HG03196 (cell line): ENCODE measurements around the gene TMCO5A.
"Not testable (repeated sequence)": the region's sequence is repeated elsewhere in the genome, so short reads cannot be mapped to it uniquely, and the experiment has no call there.

ENCODE experiments used
- ATAC-seq: cut with Tn5 transposase; IDR thresholded peaks from one replicate; pipeline ENCODE4 v1.9.1; 2021; ENCODE audit not compliant: unreplicated experiment

Gene TMCO5A

GRCh38 chr15:37934340-37934739, at the start of gene TMCO5A:
TMCO5A (plus strand) TSS chr15:37934640; CDS start chr15:37936324, 1,684 bp downstream.
- no peak for ATAC-seq

DNA sequence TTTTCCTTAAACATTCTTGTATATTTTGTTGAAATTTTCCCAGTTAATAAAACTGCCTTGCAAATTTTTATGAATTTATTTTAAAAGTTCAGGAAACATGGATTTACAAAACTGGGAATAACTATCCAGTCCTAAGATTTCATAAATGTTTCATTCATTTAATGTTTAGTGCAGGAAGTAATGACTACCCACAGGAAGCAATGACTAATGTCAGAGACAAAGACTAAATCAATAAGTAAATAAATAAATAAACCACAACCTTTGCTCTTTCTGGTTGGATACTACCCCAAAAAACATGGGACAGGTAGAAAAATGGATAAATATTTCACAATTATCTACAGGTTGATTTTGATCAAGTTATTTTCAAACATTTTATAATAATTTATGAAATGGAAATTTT, 48.8 kb upstream of the TMCO5A start:
- ATAC-seq, result no peak

GRCh38 chr15:37888356-37888755, 46.1 kb upstream of the TMCO5A start:
- ATAC-seq, result no peak

- no peak for ATAC-seq
These were observed 42.6 kb upstream of the TMCO5A start for GRCh38 chr15:37891766-37892368.

GRCh38 chr15:37893309-37893708, 41.1 kb upstream of the TMCO5A start:
- no peak for ATAC-seq

DNA sequence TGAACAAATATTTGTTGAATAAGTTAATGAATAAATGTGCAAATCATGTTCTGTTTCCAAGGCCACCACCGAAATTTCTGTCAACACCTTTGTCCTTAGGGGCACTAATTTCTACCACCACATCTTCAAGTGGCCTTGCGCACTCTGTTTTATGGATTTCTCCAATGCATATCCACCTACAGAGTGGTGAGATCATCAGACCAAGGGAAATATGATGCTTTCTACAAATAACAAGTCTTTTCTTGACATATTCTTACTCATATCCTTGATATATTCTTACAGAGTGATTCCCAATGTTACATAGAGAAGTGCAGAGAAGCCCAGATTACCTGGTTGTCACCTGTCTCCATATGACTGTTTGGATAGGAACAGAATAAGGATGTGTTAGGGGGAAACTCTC, 36.1 kb upstream of the TMCO5A start:
- no peak for ATAC-seq

DNA sequence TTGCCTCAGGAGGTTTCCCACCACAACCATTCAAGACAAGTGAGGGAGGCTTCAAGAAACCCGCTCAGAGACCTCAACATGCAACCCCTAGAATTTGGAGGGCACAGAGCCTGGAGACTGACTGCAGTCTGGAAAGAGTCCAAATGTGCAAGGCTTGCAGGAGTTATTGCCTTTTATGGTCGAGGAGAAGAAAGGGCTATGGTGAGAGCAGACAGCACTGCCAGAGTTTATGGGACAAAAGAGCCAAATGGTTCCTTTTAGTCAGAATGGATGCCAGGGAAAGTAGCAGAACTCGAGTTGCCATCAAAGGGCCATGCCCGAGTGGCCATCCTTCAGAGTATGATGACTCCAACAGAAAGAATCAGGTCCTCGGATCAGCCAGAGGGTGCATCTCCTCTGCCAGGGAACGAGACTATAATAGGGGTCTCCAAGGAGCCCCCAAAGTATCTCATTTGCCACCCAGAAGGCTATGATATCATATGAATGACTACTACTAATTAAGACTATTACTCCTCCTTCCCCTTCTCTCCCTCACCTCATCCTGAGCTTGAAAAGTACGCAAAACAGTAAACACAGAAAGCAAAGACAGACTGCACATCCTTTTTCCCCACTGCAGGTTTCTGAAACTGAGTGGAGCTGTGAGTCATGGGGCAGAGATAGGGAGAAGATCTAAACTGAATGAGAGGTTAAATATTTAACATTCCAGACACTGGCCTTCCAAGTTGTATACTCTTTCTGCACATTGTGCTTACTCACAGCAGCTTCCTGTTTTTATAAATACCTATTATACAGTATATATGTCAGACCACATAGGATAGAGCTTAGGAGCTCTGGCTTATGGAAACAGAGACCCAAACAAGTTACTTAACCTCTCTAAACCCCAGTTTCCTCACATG, 33.9 kb upstream of the TMCO5A start:
- ATAC-seq, result no peak

- no peak for ATAC-seq
These were observed 32.3 kb upstream of the TMCO5A start for GRCh38 chr15:37902126-37902525.

DNA sequence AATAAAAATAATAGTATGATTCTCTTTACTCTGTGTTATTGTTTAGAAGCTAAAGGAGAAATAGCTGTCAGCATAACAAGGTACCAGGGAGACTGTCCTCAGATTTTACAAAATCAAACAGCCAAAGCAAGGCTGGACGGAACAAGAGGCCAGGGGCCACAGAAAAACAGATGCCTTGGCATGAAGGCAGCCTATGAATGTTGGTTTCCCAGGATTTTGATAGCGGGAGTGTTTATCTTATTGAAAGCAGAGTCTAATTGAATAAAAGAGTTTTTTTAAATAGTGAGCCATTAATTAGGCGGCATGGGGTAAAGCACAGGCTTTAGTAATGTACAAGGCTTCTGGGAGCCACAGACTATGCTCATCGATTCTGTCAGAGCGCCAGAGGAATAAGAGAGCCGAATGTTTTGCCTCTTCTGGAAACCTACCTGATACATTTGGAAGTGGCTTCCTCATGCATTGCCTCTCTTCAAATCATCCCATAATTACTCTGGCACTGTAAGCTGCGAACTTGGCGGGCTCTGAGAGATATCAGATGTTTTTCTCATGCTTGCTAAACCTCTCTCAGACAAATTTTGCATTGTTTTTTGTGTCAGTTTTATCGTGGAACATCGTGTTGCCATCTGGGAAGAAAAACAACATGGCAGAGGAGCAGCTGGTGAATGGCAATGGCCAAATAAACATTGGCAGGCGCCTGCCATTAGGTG, 30.4 kb upstream of the TMCO5A start:
- ATAC-seq, result no peak

- no peak for ATAC-seq
These were observed 27.3 kb upstream of the TMCO5A start for GRCh38 chr15:37907136-37907535.

DNA sequence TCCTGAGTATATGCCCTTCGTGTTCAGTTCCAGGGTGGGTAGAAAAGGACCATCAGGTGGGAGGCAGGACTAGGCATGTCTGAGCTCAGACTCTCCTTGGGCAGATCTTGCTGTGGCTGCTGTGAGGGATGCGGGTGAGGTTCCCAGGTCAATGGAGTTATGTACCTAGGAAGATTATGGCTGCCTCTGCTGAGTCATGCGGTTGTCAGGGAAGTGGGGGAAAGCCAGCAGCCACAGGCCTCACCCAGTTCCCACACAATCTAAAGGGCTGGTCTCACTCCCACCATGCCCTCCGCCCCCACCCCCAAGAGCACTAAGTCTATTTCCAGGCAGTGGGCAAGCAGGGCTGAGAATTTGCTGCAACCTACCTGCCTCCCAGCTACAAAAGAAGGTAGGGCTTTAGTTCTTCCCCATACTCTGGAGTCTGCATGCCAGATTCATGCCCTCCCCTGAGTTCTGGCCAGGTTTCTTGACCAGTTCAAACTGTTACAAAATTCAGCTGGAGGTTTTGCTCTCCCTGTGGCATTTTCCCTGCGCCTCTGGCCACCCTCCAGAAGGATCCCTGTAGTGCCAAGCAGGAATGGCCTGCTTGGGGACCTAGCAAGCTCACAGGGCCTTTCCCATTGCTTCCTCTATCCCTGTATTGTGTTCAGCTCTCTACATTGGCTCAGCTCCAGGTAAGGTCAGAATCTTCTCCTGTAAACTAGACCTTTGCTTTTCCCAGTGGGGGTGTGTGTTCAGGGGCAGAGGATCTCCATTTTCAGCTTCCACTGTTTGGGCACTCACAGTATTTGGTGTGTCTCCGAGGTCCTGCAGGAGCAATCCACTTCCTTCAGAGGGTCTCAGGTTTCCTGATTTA, 12.7 kb upstream of the TMCO5A start:
- ATAC-seq, result no peak

DNA sequence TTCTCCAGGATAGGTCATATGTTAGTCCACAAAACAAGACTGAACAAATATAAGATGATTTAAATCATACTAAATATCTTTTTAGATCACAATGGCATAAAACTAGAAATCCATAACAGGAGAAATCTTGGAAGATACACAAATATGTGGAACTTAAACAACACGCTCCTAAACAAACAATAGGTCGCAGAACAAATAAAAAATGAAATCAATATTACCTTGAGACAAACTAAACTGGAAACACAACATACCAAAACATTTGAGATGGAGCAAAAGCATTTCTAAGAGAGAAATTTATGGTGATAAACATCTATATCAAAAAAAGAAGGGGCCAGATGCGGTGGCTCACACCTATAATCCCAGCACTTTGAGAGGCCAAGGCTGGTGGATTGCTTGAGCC, 8.3 kb upstream of the TMCO5A start:
- no peak for ATAC-seq

- no peak for ATAC-seq
These were observed 5.2 kb upstream of the TMCO5A start for GRCh38 chr15:37929238-37929637.

GRCh38 chr15:37931321-37931720, 3.1 kb upstream of the TMCO5A start:
- no peak for ATAC-seq

DNA sequence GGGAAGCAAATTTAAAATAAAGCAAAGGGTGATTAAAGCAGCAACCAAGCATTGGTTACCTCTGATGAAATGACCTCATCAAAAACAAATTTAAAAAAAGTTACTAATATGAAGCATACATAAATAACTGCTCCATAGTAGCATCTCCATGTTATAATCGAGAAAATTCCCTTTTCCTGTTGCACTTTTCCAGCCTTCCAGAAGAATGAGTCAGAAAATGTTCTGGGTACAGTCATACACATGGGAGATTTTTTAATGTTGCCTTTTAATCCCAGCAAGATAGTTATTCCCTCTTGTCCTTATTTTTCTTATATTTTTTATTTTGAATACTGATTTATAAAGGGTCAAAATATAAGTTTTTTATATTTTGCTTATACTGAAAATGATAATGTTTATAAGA, 2.6 kb upstream of the TMCO5A start:
- ATAC-seq, result no peak

GRCh38 chr15:37932549-37932948, 1.9 kb upstream of the TMCO5A start:
- ATAC-seq, result no peak

DNA sequence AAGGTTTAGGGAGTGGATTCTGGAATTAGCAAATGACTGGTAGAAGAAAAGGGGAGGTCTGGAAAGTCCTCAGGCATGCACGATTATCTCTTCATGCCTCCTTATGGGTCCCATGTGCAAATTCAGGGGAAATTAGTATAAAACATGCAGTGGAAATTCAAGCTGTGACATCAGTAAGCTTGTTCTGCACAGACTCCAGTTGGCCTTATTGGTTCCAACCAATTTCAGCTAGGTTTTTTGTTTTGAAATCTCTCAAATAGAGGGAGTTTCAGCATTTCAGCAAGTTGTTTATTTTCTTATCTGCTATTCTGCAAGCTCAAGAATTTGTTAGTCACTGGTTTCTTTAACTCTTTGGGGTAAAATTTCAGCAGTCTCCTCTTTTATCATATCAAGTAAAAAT, 774 bp upstream of the TMCO5A start:
- no peak for ATAC-seq

GRCh38 chr15:37940876-37941275, 6.4 kb downstream of the TMCO5A start:
- no peak for ATAC-seq

DNA sequence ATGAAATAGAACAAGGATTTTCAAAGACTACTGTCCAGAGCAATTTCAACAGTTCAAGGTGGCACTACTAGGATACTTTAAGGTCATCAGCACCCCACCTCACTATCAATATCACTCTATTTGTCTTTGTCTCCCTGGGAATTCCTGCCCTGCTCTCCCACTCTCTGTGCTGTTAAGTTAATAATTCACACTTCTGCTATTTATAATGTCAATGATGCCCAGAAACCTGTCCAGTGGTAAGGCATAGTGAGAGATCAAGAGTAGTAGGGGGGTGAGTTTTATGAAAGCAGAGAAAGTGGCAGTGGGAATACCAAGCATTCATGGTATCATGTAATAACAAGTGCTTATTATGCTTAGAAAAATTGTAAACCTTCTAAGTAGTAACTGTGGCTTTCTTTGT, 7.3 kb downstream of the TMCO5A start:
- ATAC-seq, result no peak

DNA sequence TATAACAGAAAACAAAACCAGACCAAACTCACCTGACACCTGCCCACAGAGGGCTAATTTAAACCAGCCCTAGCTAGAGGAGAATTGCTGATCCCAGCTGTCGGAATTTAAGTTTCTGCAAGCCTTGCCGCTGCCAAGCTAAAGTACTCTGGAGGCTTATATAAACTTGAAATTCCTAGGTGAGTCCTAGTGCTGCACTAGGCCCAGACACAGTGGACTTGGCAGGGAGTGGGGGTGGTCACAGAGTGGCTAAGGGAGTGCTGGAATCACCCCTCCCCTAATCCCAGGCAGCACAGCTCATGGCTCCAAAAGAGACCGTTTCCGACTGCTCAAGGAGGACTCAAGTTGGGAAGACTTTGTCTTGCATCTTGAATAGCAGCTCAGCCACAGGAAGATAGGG, 17.6 kb downstream of the TMCO5A start:
- ATAC-seq, result no peak

- not testable (repeated sequence) for ATAC-seq
These were observed 26.3 kb downstream of the TMCO5A start for GRCh38 chr15:37960742-37961141.
